Right renal cortex interstitium (tissue), 3 donors: ENCODE measurements around the gene ADARB2. TPM values are rescaled to one million over a fixed set of nuclear protein-coding genes. Genes with fewer than 3 reads are reported as not detected.

Experiments
- DNase-seq, 3 donors: peaks; one replicate each; pipeline ENCODE4 v3.0.0-alpha.2; 2013; ENCODE audit warnings: low read depth in 3 of 3, low spot score in 2 of 3
- polyA plus RNA-seq, 3 donors: library from polyadenylated mRNA; unstranded; fragments of 120-200 nt; gene quantifications; one replicate each; pipeline ENCODE4 v1.2.1, GENCODE V29; 2013; ENCODE audit not compliant: insufficient read length in 3 of 3

ADARB2 gene
- polyA plus RNA-seq, 3 donors = 0.87 to 1.4 (median 1.4) TPM

GRCh38 chr10:1532636-1533035 is 204.7 kb downstream of the ADARB2 start:
- DNase-seq = no peak

DNA sequence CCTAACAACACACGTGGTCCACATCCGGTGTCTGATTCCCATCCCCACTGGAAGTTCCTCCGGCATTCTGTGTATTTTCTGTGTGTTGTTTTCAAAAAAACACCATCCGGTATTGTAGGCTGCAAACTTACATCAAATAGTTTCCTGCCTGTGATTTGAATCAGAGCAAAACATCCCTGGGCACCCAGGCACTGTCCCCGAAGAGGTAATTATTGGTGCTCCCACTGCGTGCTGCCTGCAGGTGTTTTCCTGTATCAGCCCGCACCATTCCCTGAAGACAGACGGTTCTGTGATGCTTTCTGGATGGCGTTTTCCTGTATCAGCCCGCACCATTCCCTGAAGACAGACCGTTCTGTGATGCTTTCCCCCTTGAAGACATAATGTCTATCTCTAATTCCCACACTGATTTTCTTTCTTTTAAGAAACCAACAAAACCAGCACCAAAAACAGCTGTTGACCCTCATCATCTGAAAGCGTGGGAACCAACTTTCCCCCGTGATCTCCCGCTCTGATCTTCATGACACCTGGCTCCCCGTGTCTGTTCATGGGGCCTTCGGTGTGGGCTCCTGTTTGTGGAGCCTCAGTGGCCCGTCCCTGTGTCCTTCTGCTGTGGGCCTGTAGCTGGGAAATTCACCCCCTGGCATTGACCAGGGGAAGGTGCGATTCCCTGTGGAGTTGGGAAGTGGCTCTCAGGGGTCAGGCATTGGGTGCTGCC is 205.3 kb downstream of the ADARB2 start:
- no peak for DNase-seq

DNA sequence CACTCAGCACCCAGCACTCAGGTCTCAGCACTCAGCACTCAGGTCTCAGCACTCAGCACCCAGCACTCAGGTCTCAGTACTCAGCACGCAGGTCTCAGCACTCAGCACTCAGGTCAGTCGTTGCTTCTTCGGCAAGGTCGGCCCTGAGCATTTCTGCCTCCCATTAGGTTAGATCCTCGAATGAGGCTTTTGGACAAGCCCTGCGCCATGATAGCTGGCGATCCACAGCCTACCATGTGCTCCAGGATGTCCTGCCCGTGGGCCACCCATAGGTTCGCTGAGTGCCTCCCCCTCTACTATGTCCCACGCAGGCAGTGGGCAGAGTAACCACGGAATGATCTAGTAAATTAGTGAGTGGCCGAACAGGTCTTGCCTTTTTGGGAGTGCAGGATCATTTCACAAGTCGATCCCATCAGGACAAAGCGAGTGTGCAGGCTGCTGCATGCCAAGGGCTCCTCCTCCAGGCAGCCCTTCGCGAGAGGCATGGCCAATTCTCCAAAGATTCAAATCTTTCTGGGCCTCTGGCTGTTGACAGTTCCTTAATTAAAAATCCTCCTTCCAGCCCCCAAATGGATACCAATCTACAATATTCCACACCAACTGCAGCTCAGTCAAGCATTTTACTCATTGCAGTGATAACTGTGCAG is 206.3 kb downstream of the ADARB2 start:
- no peak for DNase-seq

- no peak for DNase-seq
Measured at GRCh38 chr10:1529806-1530413, 207.4 kb downstream of the ADARB2 start.

DNA sequence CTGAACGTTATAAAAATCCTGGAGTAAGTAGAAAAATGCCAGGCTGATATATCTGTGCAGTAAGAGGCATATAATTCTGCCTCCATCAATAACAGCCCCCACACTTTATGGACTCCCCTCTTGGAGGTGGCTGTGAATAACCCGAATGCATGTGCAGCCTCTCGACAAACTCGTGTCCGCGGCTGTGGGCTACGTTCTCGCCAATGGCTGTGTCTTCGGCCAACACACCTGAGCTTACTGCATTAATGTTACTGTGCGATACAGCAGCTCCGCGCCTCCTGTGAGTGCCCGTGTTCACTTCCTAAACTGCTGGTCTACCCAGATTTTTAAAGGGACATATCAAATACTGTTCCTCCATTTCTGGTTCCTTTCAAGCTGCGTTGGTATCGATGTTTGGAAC is 209.4 kb downstream of the ADARB2 start:
- no peak for DNase-seq

GRCh38 chr10:1526436-1527055 is 210.8 kb downstream of the ADARB2 start:
- no peak for DNase-seq

- no peak for DNase-seq
Measured at GRCh38 chr10:1525354-1526162, 211.8 kb downstream of the ADARB2 start.

GRCh38 chr10:1524540-1524939 is 212.8 kb downstream of the ADARB2 start:
- no peak for DNase-seq

DNA sequence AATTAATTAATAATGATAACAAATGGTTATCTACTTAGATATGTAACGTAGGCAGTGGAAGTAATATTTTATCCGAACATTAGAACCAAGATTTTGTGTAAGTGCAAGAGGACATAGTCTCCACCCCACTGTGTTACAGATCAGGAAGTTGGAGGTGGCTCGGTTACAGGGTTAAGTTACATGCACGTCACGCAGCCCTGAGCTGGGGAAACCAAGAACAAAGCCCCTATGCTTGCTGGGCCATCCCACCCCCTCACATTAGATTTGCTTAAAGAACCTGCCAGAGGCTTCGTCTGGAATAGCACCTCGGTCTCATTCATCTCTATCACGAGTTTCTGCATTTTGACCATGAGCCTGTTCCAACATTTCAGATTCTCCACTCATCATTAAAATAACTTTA is 214.1 kb downstream of the ADARB2 start:
- DNase-seq = no peak

DNA sequence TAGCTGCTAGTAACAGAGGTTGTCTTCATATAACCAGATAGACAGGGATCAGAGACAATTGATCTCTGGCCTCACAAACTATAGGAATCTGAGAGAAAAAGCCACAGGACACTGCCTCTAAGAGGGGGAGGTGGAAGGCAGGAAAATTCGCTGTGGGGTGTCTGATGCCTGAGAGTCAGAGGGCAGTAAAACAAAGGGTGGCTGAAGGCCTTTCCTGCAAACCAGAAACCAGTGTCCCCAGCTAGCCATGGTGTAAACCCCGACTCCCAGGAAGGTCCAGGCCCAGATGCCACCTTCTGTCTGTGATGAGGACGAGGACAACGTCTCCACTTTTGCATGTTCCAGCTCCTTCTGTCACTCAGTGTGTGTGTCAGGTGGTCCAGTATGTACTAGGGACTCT is 215.1 kb downstream of the ADARB2 start:
- no peak for DNase-seq

- no peak for DNase-seq
Measured at GRCh38 chr10:1521741-1522140, 215.6 kb downstream of the ADARB2 start.

DNA sequence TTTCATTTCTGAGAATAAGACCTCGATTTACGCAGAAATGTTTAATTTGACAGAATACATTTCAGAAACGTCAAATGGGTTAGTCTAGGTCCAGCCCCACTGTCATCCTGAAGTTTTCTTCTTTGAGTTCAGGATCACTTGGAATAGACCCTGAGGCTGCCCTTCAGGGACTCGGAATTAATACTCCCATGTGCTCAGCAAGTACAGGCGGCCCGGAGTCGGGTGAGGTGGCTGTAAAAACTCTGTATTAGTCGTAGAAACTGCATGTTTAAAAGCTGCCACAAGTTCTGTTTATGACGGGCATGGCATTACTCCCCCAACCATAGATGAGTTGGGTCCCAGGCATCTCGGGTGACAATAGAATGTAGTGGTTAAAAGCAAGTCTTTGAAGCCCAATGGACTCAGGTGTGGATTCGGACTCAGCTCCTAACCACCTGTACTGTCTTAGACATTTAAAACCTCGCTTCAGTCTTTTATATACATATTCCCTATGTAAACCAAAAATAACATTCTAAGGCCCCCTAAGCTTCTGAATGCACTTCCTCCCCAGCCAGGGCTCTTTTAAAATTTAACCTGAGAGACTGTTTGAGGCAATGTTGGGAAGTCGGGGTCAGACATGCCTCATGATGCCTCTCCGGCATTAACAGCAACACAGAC is 216.3 kb downstream of the ADARB2 start:
- DNase-seq = no peak

DNA sequence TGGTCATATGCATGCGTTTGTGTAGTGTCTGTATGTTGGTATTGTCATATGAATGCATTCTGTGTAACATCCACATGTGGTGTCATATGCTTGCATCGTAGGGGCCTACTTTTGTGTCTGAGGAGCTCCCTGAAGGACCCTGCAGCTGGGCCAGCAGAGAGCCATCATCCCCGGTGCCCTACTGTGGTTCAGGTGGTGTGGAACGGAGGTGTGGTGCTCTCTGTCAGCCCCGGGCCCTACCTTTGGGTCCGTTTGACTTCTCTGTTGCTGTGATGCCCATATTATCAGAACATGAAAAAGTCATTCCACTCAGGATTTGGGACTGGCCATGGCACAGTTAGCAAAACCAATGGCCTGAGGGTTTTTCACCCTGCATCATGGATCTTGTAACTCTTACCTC is 217.9 kb downstream of the ADARB2 start:
- DNase-seq = no peak

GRCh38 chr10:1517684-1518083 is 219.6 kb downstream of the ADARB2 start:
- DNase-seq = no peak

DNA sequence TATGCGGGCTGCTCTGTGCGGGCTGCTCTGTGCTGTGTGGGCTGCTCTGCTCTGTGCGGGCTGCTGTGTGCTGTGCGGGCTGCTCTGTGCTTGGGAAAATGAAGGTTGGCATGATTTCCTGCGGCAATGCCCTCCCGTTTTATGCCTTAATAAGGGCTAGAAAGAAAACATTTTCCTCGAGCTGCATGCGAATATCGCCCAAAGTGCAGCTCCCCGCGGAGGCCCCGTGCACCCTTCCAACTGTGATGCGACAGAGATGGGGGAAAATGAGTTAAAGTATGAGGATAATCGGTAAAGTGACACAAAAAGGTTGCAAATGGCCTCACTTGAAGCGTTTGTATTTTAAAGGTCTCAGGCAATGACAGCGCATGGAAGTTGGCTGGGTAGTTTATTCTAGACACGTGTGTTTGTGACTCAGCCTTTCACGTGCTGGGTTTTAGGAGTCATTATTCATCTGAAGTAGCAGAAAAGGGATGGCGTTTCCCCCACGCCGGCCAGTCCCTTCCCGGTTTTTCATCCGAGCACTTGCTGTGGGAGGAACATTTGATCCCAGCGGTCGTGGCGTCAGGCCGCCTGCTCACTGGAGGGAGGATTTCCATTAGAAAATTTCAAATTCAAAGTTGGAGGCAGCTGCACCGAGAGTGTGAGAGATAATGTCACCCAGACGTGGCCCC is 220.7 kb downstream of the ADARB2 start:
- DNase-seq = no peak

DNA sequence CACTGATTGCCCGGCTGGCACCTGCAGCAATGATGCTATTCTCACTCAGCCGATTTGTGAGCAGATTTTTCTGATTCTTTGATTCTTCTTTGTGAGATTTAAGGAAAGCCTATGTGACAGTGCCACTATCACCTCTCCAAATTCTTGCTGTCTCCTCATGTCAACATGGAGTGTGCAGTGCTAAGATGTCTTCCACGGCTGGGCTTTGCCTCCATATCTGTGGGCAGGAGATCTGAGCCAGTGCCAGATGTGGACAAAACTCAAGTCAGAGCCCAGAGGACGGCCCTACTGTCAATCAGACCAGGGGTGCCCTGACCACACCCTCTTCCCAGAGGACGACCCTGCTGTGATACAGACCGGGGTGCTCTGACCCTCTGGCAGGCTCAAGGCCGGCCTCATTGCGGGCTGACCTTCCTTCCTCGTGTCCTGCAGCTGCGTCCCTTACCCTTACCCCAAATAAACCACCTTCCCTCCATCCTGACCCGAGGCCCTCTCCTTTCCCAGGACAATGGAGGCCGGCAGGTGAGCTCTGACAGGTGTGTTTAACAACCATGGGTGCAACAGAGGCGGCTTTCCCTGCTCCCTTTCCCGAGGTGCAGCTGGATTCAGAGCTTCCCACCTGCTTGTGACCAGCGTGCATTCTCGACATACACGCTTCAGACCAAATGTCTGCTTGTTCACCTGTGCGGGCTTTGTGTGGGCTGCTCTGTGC is 221.4 kb downstream of the ADARB2 start:
- no peak for DNase-seq

DNA sequence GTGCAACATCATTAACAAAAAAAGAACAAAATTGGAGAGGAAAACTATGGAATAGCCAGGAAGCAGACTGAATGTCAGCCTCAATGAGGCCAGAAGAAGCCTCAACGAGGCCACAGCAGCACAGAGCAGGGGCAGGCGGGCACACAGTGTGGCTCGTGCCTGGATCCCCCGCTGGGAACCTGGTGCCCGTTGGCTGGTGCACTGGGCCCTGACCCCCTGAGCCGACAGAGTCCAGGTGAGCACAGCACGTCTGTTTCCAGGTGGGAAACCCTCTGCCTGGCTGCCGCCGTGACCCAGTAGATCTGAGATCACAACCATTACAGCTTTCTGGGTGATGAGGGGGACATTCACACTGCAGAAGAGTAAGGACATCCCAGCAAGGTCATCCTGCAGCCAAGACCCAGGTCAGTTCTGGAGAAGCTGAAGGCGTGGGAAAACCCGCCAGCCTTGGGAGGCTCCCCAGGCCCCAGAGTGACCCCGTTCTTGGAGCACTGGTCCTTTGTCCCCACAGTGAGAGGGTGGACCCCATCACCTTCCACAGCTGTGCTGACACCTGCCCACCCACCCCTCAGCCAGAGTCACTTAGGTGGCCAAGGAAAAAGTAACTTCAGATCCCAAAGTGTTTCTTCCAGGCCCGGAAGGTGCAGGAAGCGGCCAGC is 222.1 kb downstream of the ADARB2 start:
- DNase-seq = no peak

- DNase-seq = no peak
Measured at GRCh38 chr10:1514681-1515080, 222.6 kb downstream of the ADARB2 start.

DNA sequence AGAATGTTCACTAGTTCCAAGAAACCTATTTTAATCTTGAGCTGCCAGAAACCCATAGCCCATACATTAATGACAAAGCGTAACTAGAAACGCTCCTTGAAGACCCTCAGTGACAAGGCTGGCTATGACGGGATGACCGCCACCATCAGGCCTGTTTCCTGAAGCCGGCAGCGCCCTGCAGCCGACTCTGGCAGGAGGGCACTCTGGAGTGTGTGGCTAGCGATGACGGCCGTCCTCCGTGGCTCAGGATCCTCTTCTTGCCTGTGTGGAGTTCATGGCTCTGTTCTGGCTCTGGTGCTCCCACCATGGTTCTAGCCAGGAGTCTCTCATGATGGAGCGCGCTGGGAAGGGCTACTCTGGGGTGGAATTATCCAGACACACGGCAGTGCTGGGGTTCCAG is 224.1 kb downstream of the ADARB2 start:
- DNase-seq = no peak
